ENCODE results near the gene DNAJA4. TPM values are rescaled to one million over a fixed set of nuclear protein-coding genes. Genes with fewer than 3 reads are reported as not detected.

Gene DNAJA4
- total RNA-seq, 1 donor from 2014 or later: 17.9 TPM

- no peak for ATAC-seq
- DNase-seq: no peak
- Histone ChIP-seq H3K27ac (no peak overlapping the region), H3K4me3 (no peak overlapping the region), H3K9me3 (no peaks in the 10 kb centered on the region), H3K36me3 (peaks cover 39% of the 10 kb centered on the region), H3K27me3 (no peaks in the 10 kb centered on the region), H3K4me1 (no peaks in the 10 kb centered on the region)
- no peak for TF ChIP-seq CTCF (IDR thresholded peaks at IDR 0.05)
- intact Hi-C loops (cut with DNase I): no loop called here
These were observed 11.9 kb downstream of the DNAJA4 start for GRCh38 chr15:78276064-78276943.

- Histone ChIP-seq H3K27me3 (no peaks in the 10 kb centered on the region), H3K36me3 (peaks cover 61% of the 10 kb centered on the region), H3K27ac (no peak overlapping the region), H3K4me1 (no peaks in the 10 kb centered on the region), H3K4me3 (no peak overlapping the region), H3K9me3 (no peaks in the 10 kb centered on the region)
- no peak for TF ChIP-seq CTCF (IDR thresholded peaks at IDR 0.05)
- intact Hi-C loops (cut with DNase I): no loop called here
- DNase-seq (no peak), ATAC-seq (no peak)
These were observed 16.1 kb downstream of the DNAJA4 start for GRCh38 chr15:78280319-78281072.

- ATAC-seq (no peak), DNase-seq (no peak)
- Histone ChIP-seq H3K4me1 (no peaks in the 10 kb centered on the region), H3K27ac (no peak overlapping the region), H3K4me3 (no peak overlapping the region), H3K36me3 (peaks cover 79% of the 10 kb centered on the region), H3K9me3 (no peaks in the 10 kb centered on the region), H3K27me3 (no peaks in the 10 kb centered on the region)
- intact Hi-C loops (cut with DNase I): no loop called here
- TF ChIP-seq CTCF (IDR thresholded peaks at IDR 0.05): no peak
These were observed 18.0 kb downstream of the DNAJA4 start for GRCh38 chr15:78282324-78282723.

- H3K9me3 ChIP-seq: no peaks in the 10 kb centered on the region
- H3K36me3 ChIP-seq: peaks cover 97% of the 10 kb centered on the region
- no peak overlapping the region for H3K27ac ChIP-seq
- TF ChIP-seq CTCF (IDR thresholded peaks at IDR 0.05): no peak
- intact Hi-C loops (cut with DNase I): no loop called here
- ATAC-seq (no peak), DNase-seq (no peak)
- no peaks in the 10 kb centered on the region for H3K27me3 ChIP-seq
- no peak overlapping the region for H3K4me3 ChIP-seq
- H3K4me1 ChIP-seq: peaks cover 2% of the 10 kb centered on the region
These were observed 20.4 kb downstream of the DNAJA4 start for GRCh38 chr15:78284758-78285157.

GRCh38 chr15:78290222-78290621 is 25.9 kb downstream of the DNAJA4 start:
- ATAC-seq (peak; percentile 66), DNase-seq (no peak)
- H3K9me3 ChIP-seq: no peaks in the 10 kb centered on the region
- no peak for TF ChIP-seq CTCF (IDR thresholded peaks at IDR 0.05)
- peaks cover 4% of the 10 kb centered on the region for H3K4me1 ChIP-seq
- no peaks in the 10 kb centered on the region for H3K27me3 ChIP-seq
- intact Hi-C loops (cut with DNase I): no loop called here
- H3K36me3 ChIP-seq: peaks cover 86% of the 10 kb centered on the region
- no peak overlapping the region for H3K27ac ChIP-seq
- H3K4me3 ChIP-seq: no peak overlapping the region

All from upper lobe of right lung (tissue), 1 donor.